Psoas muscle (tissue), 8 donors: ENCODE data around the gene WDR7. TPM values are rescaled to one million over a fixed set of nuclear protein-coding genes. Genes with fewer than 3 reads are reported as not detected.
A peak's percentile ranks its signal among the peaks of the same experiment; 100 is the strongest.

Source experiments
- ATAC-seq, 4 donors: fragments of 200-7000 bp; cut with Tn5 transposase; one replicate each; pipeline ENCODE4 v1.9.1; 2020; ENCODE audit warnings: moderate library complexity in 3 of 4, mild to moderate bottlenecking in 2 of 4
- DNase-seq, 2 donors: peaks; one replicate each; pipeline ENCODE4 v3.0.0-alpha.2; 2020
- H3K27ac ChIP-seq: fragments of 200-600 bp; one replicate; pipeline ENCODE4 v1.8.0; 2022
- H3K27me3 ChIP-seq, 3 donors: fragments of 200-600 bp in 1 of 3; one replicate each; pipeline versions ENCODE4 v1.6.1 to v1.8.0; 2013 to 2022; ENCODE audit warnings: low read length in 2 of 3, mild to moderate bottlenecking in 2 of 3, moderate library complexity in 1 of 3; ENCODE audit not compliant: insufficient read depth in 3 of 3
- H3K36me3 ChIP-seq, 2 donors: fragments of 200-600 bp in 1 of 2; one replicate each; pipeline versions ENCODE4 v1.6.1 to v1.8.0; 2013 to 2022; ENCODE audit warnings: low read depth in 1 of 2, mild to moderate bottlenecking in 1 of 2, moderate library complexity in 1 of 2; ENCODE audit not compliant: insufficient read depth in 1 of 2
- H3K4me1 ChIP-seq: fragments of 200-600 bp; one replicate; pipeline ENCODE4 v1.8.0; 2022
- H3K4me3 ChIP-seq: fragments of 200-600 bp; one replicate; pipeline ENCODE4 v1.8.0; 2022; ENCODE audit warnings: mild to moderate bottlenecking
- H3K9me3 ChIP-seq: fragments of 200-600 bp; one replicate; pipeline ENCODE4 v1.8.0; 2022
- CTCF ChIP-seq: fragments of 200-600 bp; IDR thresholded peaks from one replicate; pipeline ENCODE4 v1.8.0; 2022; ENCODE audit warnings: antibody characterized with exemption
- WGBS, 3 donors: extraction: QIAGEN DNeasy Blood & Tissue Kit; methylation state at CpG; one replicate each; pipeline versions ENCODE4 v1.1.6 to v1.1.7; 2013; 5-methylcytosine and 5-hydroxymethylcytosine counted together
- intact Hi-C, 2 donors: fragments of 100-400 bp; cut with DNase I; formaldehyde crosslinking; loops; one replicate each; pipeline versions ENCODE4 v1.11.0 to v1.14.2; 2022
- polyA plus RNA-seq, 3 donors: library from polyadenylated mRNA; stranded (reverse); fragments of 200-250 nt; gene quantifications; one replicate each; pipeline ENCODE4 v1.2.3, GENCODE V29; 2013
- total RNA-seq, 4 donors: library from RNA; stranded (reverse); fragmentation: NEBNext Ultra II Directional in 2 of 4; extraction: Animal tissue kit (Norgen Biotek cat#: 25700) in 2 of 4; gene quantifications; one replicate each; pipeline versions ENCODE4 v1.2.1 to v1.2.4, GENCODE V29; 2021 to 2023
- donor health status: healthy with polysubstance abuse.
- donor health status: DM: no; HTN: no; CAD: no; lungs with moderate emphysema.
- donor health status: Bipolar disorder and iron deficiency.
- donor health status: healthy.
- donor health status: DM: yes; HTN: yes; CAD: no.
- donor health status: DM: no; HTN: no; CAD: no.
- donor health status: DM: no; HTN: no; CAD: no.
- donor health status: DM: yes; HTN: yes; CAD: no.

Gene WDR7
- total and polyA plus RNA-seq, 7 donors = 2.6 to 24.4 (median 15.5) TPM

DNA sequence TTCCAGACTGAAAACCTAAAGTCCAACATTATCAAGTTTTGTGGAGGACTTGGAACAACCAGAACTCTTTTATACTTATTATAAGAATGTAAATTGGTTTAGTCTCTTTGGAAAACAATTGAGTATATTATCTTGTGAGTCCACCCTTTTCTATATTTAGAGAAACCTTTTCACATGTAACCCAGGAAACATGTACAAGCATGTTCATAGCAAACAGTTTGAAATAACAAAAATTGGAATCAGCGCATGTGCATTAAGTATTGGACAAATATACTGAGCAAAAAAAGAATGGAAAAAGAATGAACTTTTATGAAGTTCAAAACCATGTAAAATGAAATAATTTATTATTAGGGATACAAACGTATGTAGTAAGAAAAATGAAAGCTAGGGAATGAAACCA lies 246.0 kb downstream of the WDR7 start:
- H3K4me1 ChIP-seq = no peaks in the 10 kb centered on the region
- 49 to 50% (median 49%) methylated on average over 2 of the region's 2 CpGs for WGBS, 3 donors
- no peaks in the 10 kb centered on the region for H3K9me3 ChIP-seq
- no peaks in the 10 kb centered on the region for H3K36me3 ChIP-seq
- ATAC-seq = no peak
- no peak overlapping the region for H3K27ac ChIP-seq
- H3K4me3 ChIP-seq = no peak overlapping the region
- H3K27me3 ChIP-seq = no peaks in the 10 kb centered on the region
- no peak for TF ChIP-seq CTCF
- intact Hi-C loops = no loop called here
- no peak for DNase-seq

DNA sequence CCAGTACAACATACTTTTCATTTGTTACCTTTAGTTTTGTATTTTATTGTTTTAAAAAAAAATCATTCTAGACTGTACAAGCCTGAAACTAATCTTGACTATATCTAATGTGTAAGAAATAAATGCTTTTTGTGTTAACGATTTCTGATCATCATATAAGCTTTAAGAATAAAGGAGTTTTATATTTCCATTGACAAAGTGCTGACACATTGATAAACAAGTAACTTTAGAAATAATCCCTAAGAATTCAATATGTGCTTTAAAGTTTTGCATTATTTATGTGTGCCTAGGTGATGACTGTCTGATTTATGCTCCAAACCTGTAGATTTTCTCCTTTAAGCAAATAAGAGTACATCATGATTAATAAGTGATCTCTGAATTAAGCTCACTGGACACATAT lies 248.5 kb downstream of the WDR7 start:
- 87 to 98% (median 91%) methylated on average over 1 of the region's 1 CpG for WGBS, 3 donors

GRCh38 chr18:56900195-56901094 lies 249.3 kb downstream of the WDR7 start:
- 81 to 85% (median 82%) methylated on average over 7 of the region's 7 CpGs for WGBS, 3 donors
- Histone ChIP-seq H3K4me1 (no peaks in the 10 kb centered on the region), H3K9me3 (no peaks in the 10 kb centered on the region), H3K27me3 (no peaks in the 10 kb centered on the region), H3K36me3 (no peaks in the 10 kb centered on the region), H3K27ac (no peak overlapping the region), H3K4me3 (no peak overlapping the region)
- TF ChIP-seq CTCF = no peak
- DNase-seq (no peak), ATAC-seq (peak in 1 of 4 donors; percentile 26)
- intact Hi-C loops = no loop called here

More for the DNA sequence above, 248.5 kb downstream of the WDR7 start:
- H3K27me3 ChIP-seq = no peaks in the 10 kb centered on the region
- no peaks in the 10 kb centered on the region for H3K4me1 ChIP-seq
- ATAC-seq (no peak), DNase-seq (no peak)
- no peak overlapping the region for H3K27ac ChIP-seq
- H3K4me3 ChIP-seq = no peak overlapping the region
- no peak for TF ChIP-seq CTCF
- H3K36me3 ChIP-seq = no peaks in the 10 kb centered on the region
- intact Hi-C loops = no loop called here
- no peaks in the 10 kb centered on the region for H3K9me3 ChIP-seq

- H3K9me3 ChIP-seq = no peaks in the 10 kb centered on the region
- H3K27ac ChIP-seq = no peak overlapping the region
- TF ChIP-seq CTCF = no peak
- DNase-seq (no peak), ATAC-seq (peak in 3 of 4 donors; percentile 43 to 71 (median 53))
- no peaks in the 10 kb centered on the region for H3K4me1 ChIP-seq
- H3K4me3 ChIP-seq = no peak overlapping the region
- intact Hi-C loops = no loop called here
- WGBS, 3 donors = 44 to 81% (median 65%) methylated on average over 2 of the region's 2 CpGs
- H3K36me3 ChIP-seq = no peaks in the 10 kb centered on the region
- H3K27me3 ChIP-seq = no peaks in the 10 kb centered on the region
These were observed 250.8 kb downstream of the WDR7 start for GRCh38 chr18:56901919-56902318.
